SK-N-SH treated with all-trans-retinoic acid at 6 μM for 48 hours (cell line): ENCODE results near the gene SKAP2.

Source experiments
- ATAC-seq: fragments of 200-7000 bp; cut with Tn5 transposase; 3 replicates; pipeline ENCODE4 v1.9.1; 2020; ENCODE audit warnings: mild to moderate bottlenecking, moderate library complexity
- ARNTL ChIP-seq: fragments of 450-650 bp; formaldehyde crosslinking; IDR thresholded peaks from 2 replicates; pipeline ENCODE4 v1.5.0; 2020; ENCODE audit warnings: low read depth, mild to moderate bottlenecking, moderate library complexity, borderline replicate concordance
- BACH2 ChIP-seq: fragments of 250-450 bp; sonication (Bioruptor Pico); IDR thresholded peaks from 2 replicates; pipeline ENCODE4 v1.9.0; 2021; ENCODE audit warnings: mild to moderate bottlenecking, borderline replicate concordance
- CREB5 ChIP-seq: fragments of 250-450 bp; sonication (Bioruptor Pico); IDR thresholded peaks from 2 replicates; pipeline ENCODE4 v1.5.1; 2020; ENCODE audit warnings: low read depth, mild to moderate bottlenecking, moderate library complexity
- CSDC2 ChIP-seq: fragments of 250-450 bp; sonication (Bioruptor Pico); IDR thresholded peaks from 2 replicates; pipeline ENCODE4 v1.5.0; 2020; ENCODE audit warnings: mild to moderate bottlenecking, moderate library complexity
- CSRNP3 ChIP-seq: fragments of 250-450 bp; sonication (Bioruptor Pico); IDR thresholded peaks from 2 replicates; pipeline ENCODE4 v1.5.1; 2021; ENCODE audit warnings: mild to moderate bottlenecking, moderate library complexity
- ESRRG ChIP-seq: fragments of 250-450 bp; sonication (Bioruptor Pico); IDR thresholded peaks from 2 replicates; pipeline ENCODE4 v1.6.1; 2021; ENCODE audit warnings: mild to moderate bottlenecking
- GLIS3 ChIP-seq: fragments of 250-450 bp; sonication (Bioruptor Pico); IDR thresholded peaks from 2 replicates; pipeline ENCODE4 v1.5.0; 2020; ENCODE audit warnings: mild to moderate bottlenecking, moderate library complexity
- ISL1 ChIP-seq: fragments of 250-450 bp; sonication (Bioruptor Pico); IDR thresholded peaks from 2 replicates; pipeline ENCODE4 v2.1.2; 2022; ENCODE audit warnings: mild to moderate bottlenecking, moderate library complexity
- OSR1 ChIP-seq: fragments of 250-450 bp; sonication (Bioruptor Pico); IDR thresholded peaks from 2 replicates; pipeline ENCODE4 v1.8.0; 2022; ENCODE audit warnings: moderate library complexity, mild to moderate bottlenecking, inconsistent platforms
- PATZ1 ChIP-seq: fragments of 250-450 bp; sonication (Bioruptor Pico); IDR thresholded peaks from 2 replicates; pipeline ENCODE4 v1.8.0; 2020; ENCODE audit warnings: mild to moderate bottlenecking, moderate library complexity, borderline replicate concordance
- PPARA ChIP-seq: fragments of 250-450 bp; sonication (Bioruptor Pico); IDR thresholded peaks from 2 replicates; pipeline ENCODE4 v1.5.0; 2020; ENCODE audit warnings: mild to moderate bottlenecking, borderline replicate concordance
- RARB ChIP-seq: fragments of 250-450 bp; sonication (Bioruptor Pico); IDR thresholded peaks from 2 replicates; pipeline ENCODE4 v1.8.0; 2021; ENCODE audit warnings: mild to moderate bottlenecking, moderate library complexity
- SNAI2 ChIP-seq: fragments of 250-450 bp; sonication (Bioruptor Pico); IDR thresholded peaks from 2 replicates; pipeline ENCODE4 v1.5.0; 2020; ENCODE audit warnings: mild to moderate bottlenecking, moderate library complexity
- TCF4 ChIP-seq: fragments of 250-450 bp; sonication (Bioruptor Pico); IDR thresholded peaks from 2 replicates; pipeline ENCODE4 v1.8.0; 2021; ENCODE audit warnings: mild to moderate bottlenecking, moderate library complexity, borderline replicate concordance
- TOX ChIP-seq: fragments of 250-450 bp; sonication (Bioruptor Pico); IDR thresholded peaks from 2 replicates; pipeline ENCODE4 v1.8.0; 2021; ENCODE audit warnings: mild to moderate bottlenecking, moderate library complexity, borderline replicate concordance
- TSHZ2 ChIP-seq: fragments of 250-450 bp; sonication (Bioruptor Pico); IDR thresholded peaks from 2 replicates; pipeline ENCODE4 v1.5.0; 2020; ENCODE audit warnings: mild to moderate bottlenecking, moderate library complexity
- ZC3H10 ChIP-seq: fragments of 250-450 bp; sonication (Bioruptor Pico); IDR thresholded peaks from 2 replicates; pipeline ENCODE4 v1.5.1; 2021; ENCODE audit warnings: mild to moderate bottlenecking, moderate library complexity
- ZFP3 ChIP-seq: fragments of 250-450 bp; sonication (Bioruptor Pico); IDR thresholded peaks from 2 replicates; pipeline ENCODE4 v1.5.0; 2020; ENCODE audit warnings: mild to moderate bottlenecking, moderate library complexity
- ZFP30 ChIP-seq: fragments of 450-650 bp; formaldehyde crosslinking; IDR thresholded peaks from 2 replicates; pipeline ENCODE4 v1.5.0; 2022; ENCODE audit warnings: mild to moderate bottlenecking, moderate library complexity
- ZNF565 ChIP-seq: fragments of 450-650 bp; formaldehyde crosslinking; conservative IDR thresholded peaks from 2 replicates; pipeline ENCODE4 v1.5.0; 2020; ENCODE audit warnings: low read depth, mild to moderate bottlenecking, moderate library complexity
- ZNF70 ChIP-seq: fragments of 450-650 bp; formaldehyde crosslinking; IDR thresholded peaks from 2 replicates; pipeline ENCODE4 v1.5.0; 2020; ENCODE audit warnings: mild to moderate bottlenecking, moderate library complexity

Gene SKAP2

GRCh38 chr7:26854876-26855855 is 9.2 kb downstream of the SKAP2 start:
- no peak for TF ChIP-seq CSDC2 (CRISPR knock-in tag)
- TF ChIP-seq ZFP3 (CRISPR knock-in tag): no peak
- TF ChIP-seq SNAI2 (CRISPR knock-in tag): no peak
- TF ChIP-seq RARB: no peak
- no peak for TF ChIP-seq ZC3H10 (CRISPR knock-in tag)
- TF ChIP-seq TSHZ2: no peak
- no peak for TF ChIP-seq PATZ1 (CRISPR knock-in tag)
- TF ChIP-seq ZNF565: no peak
- TF ChIP-seq ARNTL (CRISPR knock-in tag): no peak
- TF ChIP-seq BACH2 (CRISPR knock-in tag): no peak
- TF ChIP-seq CSRNP3: no peak
- no peak for TF ChIP-seq TOX (CRISPR knock-in tag)
- TF ChIP-seq CREB5 (CRISPR knock-in tag): no peak
- no peak for TF ChIP-seq ZFP30 (CRISPR knock-in tag)
- no peak for TF ChIP-seq ZNF70 (CRISPR knock-in tag)
- TF ChIP-seq ISL1 (CRISPR knock-in tag): no peak
- TF ChIP-seq PPARA (CRISPR knock-in tag): no peak
- TF ChIP-seq, all 23 proteins: peak for 0
- no peak for ATAC-seq

- ATAC-seq: peak; percentile 85
- TF ChIP-seq ZNF70 (CRISPR knock-in tag) (no peak), OSR1 (no peak), ESRRG (no peak), GLIS3 (CRISPR knock-in tag) (no peak), CSRNP3 (no peak), TCF4 (CRISPR knock-in tag) (no peak), CREB5 (CRISPR knock-in tag) (no peak), ISL1 (CRISPR knock-in tag) (no peak), PATZ1 (CRISPR knock-in tag) (no peak), ARNTL (CRISPR knock-in tag) (no peak), PPARA (CRISPR knock-in tag) (no peak), SNAI2 (CRISPR knock-in tag) (no peak), TOX (CRISPR knock-in tag) (no peak), ZFP3 (CRISPR knock-in tag) (no peak), RARB (no peak)
These were observed 10.5 kb downstream of the SKAP2 start for GRCh38 chr7:26853788-26854393.
